HepG2 (cell line): ENCODE data around the gene FASTK. TPM values are rescaled to one million over a fixed set of nuclear protein-coding genes. Genes with fewer than 3 reads are reported as not detected.
A peak's percentile ranks its signal among the peaks of the same experiment; 100 is the strongest.

ENCODE experiments used
- ATRX ChIP-seq: sonication (generic); formaldehyde crosslinking; IDR thresholded peaks from 2 replicates; pipeline ENCODE4 v1.4.0; 2020; ENCODE audit warnings: missing genetic modification reagents, borderline replicate concordance
- BRCA1 ChIP-seq: sonication (generic); formaldehyde crosslinking; IDR thresholded peaks from 2 replicates; pipeline ENCODE4 v1.4.0; 2020; ENCODE audit warnings: missing genetic modification reagents
- KAT8 ChIP-seq: IDR thresholded peaks from 2 replicates; pipeline ENCODE4 v1.6.1; 2016; ENCODE audit warnings: missing genetic modification reagents, missing compliant biosample characterization
- MEIS1 ChIP-seq: sonication (generic); formaldehyde crosslinking; IDR thresholded peaks from 2 replicates; pipeline ENCODE4 v1.9.0; 2021; ENCODE audit warnings: mild to moderate bottlenecking, missing genetic modification reagents, moderate library complexity, borderline replicate concordance
- MLLT10 ChIP-seq: sonication (generic); formaldehyde crosslinking; IDR thresholded peaks from 2 replicates; pipeline ENCODE4 v1.4.0; 2020; ENCODE audit warnings: missing genetic modification reagents
- RFX3 ChIP-seq: IDR thresholded peaks from 2 replicates; pipeline ENCODE4 v1.6.1; 2016; ENCODE audit warnings: missing biosample characterization, missing genetic modification reagents
- YEATS2 ChIP-seq: sonication (generic); formaldehyde crosslinking; IDR thresholded peaks from 2 replicates; pipeline ENCODE4 v1.4.0; 2020; ENCODE audit warnings: missing genetic modification reagents, borderline replicate concordance
- ZBTB8A ChIP-seq: sonication (generic); formaldehyde crosslinking; IDR thresholded peaks from 2 replicates; pipeline ENCODE4 v1.4.0; 2020; ENCODE audit warnings: mild to moderate bottlenecking, low read depth, missing genetic modification reagents, borderline replicate concordance
- ZFP37 ChIP-seq: sonication (generic); formaldehyde crosslinking; IDR thresholded peaks from 2 replicates; pipeline ENCODE4 v1.4.0; 2020; ENCODE audit warnings: missing genetic modification reagents, borderline replicate concordance
- ZMAT3 ChIP-seq: sonication (generic); formaldehyde crosslinking; conservative IDR thresholded peaks from 2 replicates; pipeline ENCODE4 v1.7.0; 2021; ENCODE audit warnings: missing genetic modification reagents
- ZNF652 ChIP-seq: IDR thresholded peaks from 2 replicates; pipeline ENCODE4 v1.6.1; 2016; ENCODE audit warnings: low read depth, borderline replicate concordance
- ZSCAN25 ChIP-seq: sonication (generic); formaldehyde crosslinking; IDR thresholded peaks from 2 replicates; pipeline ENCODE4 v1.8.0; 2022; ENCODE audit warnings: mild to moderate bottlenecking, missing genetic modification reagents
- ZSCAN9 ChIP-seq: IDR thresholded peaks from 2 replicates; pipeline ENCODE4 v1.6.1; 2016; ENCODE audit warnings: borderline replicate concordance
- polyA plus RNA-seq, 8 experiments: library from polyadenylated mRNA; depleted of rRNA in 3 of 8; stranded (reverse) in 7 of 8; unstranded in 1 of 8; fragments of >200 nt; fragmentation: Illumina TruSeq in 4 of 8; extraction: Trizol in 4 of 8; gene quantifications; 2 replicates each; pipeline versions ENCODE4 v1.2.1 to v1.2.3, GENCODE V29; 2011 to 2016; ENCODE audit warnings: low read depth in 4 of 8, missing spikeins in 1 of 8, mixed read lengths in 1 of 8; ENCODE audit not compliant: insufficient read depth in 1 of 8
- total RNA-seq, 5 experiments: library from RNA; depleted of rRNA; stranded (reverse); fragments of >200 nt; fragmentation: Illumina TruSeq; extraction: Trizol; gene quantifications; 2 replicates each; pipeline ENCODE4 v1.2.3, GENCODE V29; 2016; ENCODE audit warnings: low read depth in 1 of 5
- TF ChIP-seq, protein P1 (sequence below): sonication (generic); formaldehyde crosslinking; IDR thresholded peaks from one replicate; pipeline ENCODE4 v1.5.1; 2020; ENCODE audit warnings: mild to moderate bottlenecking, missing genetic modification reagents; ENCODE audit errors: not compliant biosample characterization
- TF ChIP-seq, protein P2 (sequence below): sonication (generic); formaldehyde crosslinking; conservative IDR thresholded peaks from 2 replicates; pipeline ENCODE4 v1.8.1; 2023; ENCODE audit warnings: missing genetic modification reagents
- TF ChIP-seq, protein P3 (sequence below): sonication (generic); formaldehyde crosslinking; IDR thresholded peaks from 2 replicates; pipeline ENCODE4 v1.8.1; 2023; ENCODE audit warnings: mild to moderate bottlenecking, inconsistent platforms, moderate library complexity, missing genetic modification reagents, borderline replicate concordance
- TF ChIP-seq, protein P4 (sequence below): sonication (generic); formaldehyde crosslinking; IDR thresholded peaks from 2 replicates; pipeline ENCODE4 v1.8.1; 2022; ENCODE audit warnings: mild to moderate bottlenecking, missing genetic modification reagents

Gene FASTK
- total and polyA plus RNA-seq, 2 of the 13 experiments (the other 11 are each of a cell fraction or from before 2014, with no cell fraction given) = 52.9 to 55.7 TPM

DNA sequence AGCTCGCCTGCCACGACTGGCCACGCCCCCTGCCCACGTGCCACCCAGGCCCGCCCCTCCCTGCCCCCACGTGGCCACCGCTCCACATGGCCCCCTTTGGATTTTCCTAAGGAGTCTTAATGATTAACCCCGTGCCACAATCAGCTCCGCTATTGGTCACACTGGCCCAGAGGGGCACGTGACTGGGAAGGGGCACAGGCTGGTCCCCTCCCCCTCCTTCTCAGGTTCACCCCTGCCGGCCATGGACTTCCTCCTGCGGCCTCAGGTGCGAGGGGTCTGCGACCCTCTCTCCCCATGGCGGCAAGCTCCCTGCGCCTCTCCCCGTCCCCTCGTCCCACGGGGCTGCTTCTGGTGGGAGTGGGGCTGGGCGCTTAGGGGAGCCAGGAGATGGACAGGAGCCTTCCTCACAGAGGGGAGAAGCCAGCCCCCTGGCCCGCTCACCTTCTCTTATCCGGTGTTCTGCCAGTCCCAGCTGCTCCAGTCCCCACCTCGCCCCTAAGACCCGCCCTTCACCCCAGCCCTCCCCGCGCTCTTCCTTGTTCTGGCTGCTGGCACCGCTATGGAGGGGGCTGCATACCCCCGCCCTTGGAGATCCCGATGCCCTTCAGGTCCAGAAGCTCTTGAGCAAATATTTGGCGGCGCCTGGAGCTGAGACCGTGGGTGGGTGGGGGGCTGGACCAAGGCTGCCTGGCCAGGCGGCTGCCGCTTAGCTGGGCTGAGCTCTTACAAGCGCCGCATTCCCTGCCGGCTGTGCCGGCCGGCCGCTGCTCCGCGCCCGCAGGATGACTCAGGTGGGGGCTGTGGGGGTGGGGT, 18.0 kb downstream of the FASTK start (continued):
- TF ChIP-seq, protein P1, sequence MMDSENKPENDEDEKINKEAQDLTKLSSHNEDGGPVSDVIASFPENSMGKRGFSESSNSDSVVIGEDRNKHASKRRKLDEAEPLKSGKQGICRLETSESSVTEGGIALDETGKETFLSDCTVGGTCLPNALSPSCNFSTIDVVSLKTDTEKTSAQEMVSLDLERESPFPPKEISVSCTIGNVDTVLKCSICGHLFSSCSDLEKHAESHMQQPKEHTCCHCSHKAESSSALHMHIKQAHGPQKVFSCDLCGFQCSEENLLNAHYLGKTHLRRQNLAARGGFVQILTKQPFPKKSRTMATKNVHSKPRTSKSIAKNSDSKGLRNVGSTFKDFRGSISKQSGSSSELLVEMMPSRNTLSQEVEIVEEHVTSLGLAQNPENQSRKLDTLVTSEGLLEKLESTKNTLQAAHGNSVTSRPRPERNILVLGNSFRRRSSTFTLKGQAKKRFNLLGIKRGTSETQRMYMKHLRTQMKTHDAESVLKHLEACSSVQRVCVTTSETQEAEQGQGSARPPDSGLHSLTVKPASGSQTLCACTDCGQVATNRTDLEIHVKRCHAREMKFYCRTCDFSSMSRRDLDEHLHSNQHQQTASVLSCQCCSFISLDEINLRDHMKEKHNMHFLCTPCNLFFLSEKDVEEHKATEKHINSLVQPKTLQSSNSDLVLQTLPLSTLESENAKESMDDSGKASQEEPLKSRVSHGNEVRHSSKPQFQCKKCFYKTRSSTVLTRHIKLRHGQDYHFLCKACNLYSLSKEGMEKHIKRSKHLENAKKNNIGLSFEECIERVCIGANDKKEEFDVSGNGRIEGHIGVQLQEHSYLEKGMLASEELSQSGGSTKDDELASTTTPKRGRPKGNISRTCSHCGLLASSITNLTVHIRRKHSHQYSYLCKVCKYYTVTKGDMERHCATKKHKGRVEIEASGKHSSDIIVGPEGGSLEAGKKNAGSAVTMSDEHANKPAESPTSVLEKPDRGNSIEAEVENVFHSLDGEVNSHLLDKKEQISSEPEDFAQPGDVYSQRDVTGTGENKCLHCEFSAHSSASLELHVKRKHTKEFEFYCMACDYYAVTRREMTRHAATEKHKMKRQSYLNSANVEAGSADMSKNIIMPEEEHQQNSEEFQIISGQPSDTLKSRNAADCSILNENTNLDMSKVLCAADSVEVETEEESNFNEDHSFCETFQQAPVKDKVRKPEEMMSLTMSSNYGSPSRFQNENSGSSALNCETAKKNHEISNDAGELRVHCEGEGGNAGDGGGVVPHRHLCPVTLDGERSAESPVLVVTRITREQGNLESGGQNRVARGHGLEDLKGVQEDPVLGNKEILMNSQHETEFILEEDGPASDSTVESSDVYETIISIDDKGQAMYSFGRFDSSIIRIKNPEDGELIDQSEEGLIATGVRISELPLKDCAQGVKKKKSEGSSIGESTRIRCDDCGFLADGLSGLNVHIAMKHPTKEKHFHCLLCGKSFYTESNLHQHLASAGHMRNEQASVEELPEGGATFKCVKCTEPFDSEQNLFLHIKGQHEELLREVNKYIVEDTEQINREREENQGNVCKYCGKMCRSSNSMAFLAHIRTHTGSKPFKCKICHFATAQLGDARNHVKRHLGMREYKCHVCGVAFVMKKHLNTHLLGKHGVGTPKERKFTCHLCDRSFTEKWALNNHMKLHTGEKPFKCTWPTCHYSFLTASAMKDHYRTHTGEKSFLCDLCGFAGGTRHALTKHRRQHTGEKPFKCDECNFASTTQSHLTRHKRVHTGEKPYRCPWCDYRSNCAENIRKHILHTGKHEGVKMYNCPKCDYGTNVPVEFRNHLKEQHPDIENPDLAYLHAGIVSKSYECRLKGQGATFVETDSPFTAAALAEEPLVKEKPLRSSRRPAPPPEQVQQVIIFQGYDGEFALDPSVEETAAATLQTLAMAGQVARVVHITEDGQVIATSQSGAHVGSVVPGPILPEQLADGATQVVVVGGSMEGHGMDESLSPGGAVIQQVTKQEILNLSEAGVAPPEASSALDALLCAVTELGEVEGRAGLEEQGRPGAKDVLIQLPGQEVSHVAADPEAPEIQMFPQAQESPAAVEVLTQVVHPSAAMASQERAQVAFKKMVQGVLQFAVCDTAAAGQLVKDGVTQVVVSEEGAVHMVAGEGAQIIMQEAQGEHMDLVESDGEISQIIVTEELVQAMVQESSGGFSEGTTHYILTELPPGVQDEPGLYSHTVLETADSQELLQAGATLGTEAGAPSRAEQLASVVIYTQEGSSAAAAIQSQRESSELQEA = no peak
- TF ChIP-seq ZSCAN9 (no peak; the same call in 1 of the 2 replicates), ATRX (no peak), YEATS2 (0 out of 2 replicates have a peak, but pooled peaks have one; percentile 28), ZFP37 (no peak), ZNF652 (no peak), KAT8 (CRISPR knock-in tag) (peak; percentile 62; the same call in 1 of the 2 replicates), RFX3 (CRISPR knock-in tag) (no peak), ZSCAN25 (CRISPR knock-in tag) (peak; percentile 97), ZBTB8A (CRISPR knock-in tag) (no peak), MLLT10 (CRISPR knock-in tag) (no peak), MEIS1 (CRISPR knock-in tag) (no peak; the same call in 1 of the 2 replicates), BRCA1 (CRISPR knock-in tag) (no peak), ZMAT3 (CRISPR knock-in tag) (no peak)
- TF ChIP-seq, protein P2, sequence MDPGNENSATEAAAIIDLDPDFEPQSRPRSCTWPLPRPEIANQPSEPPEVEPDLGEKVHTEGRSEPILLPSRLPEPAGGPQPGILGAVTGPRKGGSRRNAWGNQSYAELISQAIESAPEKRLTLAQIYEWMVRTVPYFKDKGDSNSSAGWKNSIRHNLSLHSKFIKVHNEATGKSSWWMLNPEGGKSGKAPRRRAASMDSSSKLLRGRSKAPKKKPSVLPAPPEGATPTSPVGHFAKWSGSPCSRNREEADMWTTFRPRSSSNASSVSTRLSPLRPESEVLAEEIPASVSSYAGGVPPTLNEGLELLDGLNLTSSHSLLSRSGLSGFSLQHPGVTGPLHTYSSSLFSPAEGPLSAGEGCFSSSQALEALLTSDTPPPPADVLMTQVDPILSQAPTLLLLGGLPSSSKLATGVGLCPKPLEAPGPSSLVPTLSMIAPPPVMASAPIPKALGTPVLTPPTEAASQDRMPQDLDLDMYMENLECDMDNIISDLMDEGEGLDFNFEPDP (CRISPR knock-in tag) = no peak
- TF ChIP-seq, protein P3, sequence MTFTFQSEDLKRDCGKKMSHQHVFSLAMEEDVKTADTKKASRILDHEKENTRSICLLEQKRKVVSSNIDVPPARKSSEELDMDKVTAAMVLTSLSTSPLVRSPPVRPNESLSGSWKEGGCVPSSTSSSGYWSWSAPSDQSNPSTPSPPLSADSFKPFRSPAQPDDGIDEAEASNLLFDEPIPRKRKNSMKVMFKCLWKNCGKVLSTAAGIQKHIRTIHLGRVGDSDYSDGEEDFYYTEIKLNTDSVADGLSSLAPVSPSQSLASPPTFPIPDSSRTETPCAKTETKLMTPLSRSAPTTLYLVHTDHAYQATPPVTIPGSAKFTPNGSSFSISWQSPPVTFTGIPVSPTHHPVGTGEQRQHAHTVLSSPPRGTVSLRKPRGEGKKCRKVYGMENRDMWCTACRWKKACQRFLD (CRISPR knock-in tag) = 0 out of 2 replicates have a peak, but pooled peaks have one; percentile 36
- TF ChIP-seq, protein P4, sequence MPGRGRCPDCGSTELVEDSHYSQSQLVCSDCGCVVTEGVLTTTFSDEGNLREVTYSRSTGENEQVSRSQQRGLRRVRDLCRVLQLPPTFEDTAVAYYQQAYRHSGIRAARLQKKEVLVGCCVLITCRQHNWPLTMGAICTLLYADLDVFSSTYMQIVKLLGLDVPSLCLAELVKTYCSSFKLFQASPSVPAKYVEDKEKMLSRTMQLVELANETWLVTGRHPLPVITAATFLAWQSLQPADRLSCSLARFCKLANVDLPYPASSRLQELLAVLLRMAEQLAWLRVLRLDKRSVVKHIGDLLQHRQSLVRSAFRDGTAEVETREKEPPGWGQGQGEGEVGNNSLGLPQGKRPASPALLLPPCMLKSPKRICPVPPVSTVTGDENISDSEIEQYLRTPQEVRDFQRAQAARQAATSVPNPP (CRISPR knock-in tag) = no peak
